Right kidney (tissue), 1 donor: Measurements from ENCODE around the gene CDK18.

ENCODE experiments used
- DNase-seq: peaks from one replicate; pipeline ENCODE4 v3.0.0-alpha.2; 2016

CDK18 gene

GRCh38 chr1:205538235-205538840 is 33.9 kb downstream of the CDK18 start:
- DNase-seq, result no peak

- no peak for DNase-seq
These were observed 36.9 kb downstream of the CDK18 start for GRCh38 chr1:205541161-205541886.

GRCh38 chr1:205542367-205542766 is 37.9 kb downstream of the CDK18 start:
- DNase-seq, result no peak

- peak; percentile 67 for DNase-seq
These were observed 39.2 kb downstream of the CDK18 start for GRCh38 chr1:205543351-205544301.

GRCh38 chr1:205545001-205545919 is 40.8 kb downstream of the CDK18 start:
- no peak for DNase-seq

GRCh38 chr1:205545991-205546390 is 41.5 kb downstream of the CDK18 start:
- DNase-seq, result no peak

GRCh38 chr1:205546541-205546940 is 42.1 kb downstream of the CDK18 start:
- no peak for DNase-seq

- DNase-seq, result no peak
These were observed 43.7 kb downstream of the CDK18 start for GRCh38 chr1:205547936-205548827.

- no peak for DNase-seq
These were observed 49.8 kb downstream of the CDK18 start for GRCh38 chr1:205554026-205554811.

GRCh38 chr1:205561501-205562203 is 57.2 kb downstream of the CDK18 start:
- no peak for DNase-seq

- DNase-seq, result no peak
These were observed 59.5 kb downstream of the CDK18 start for GRCh38 chr1:205563927-205564441.

GRCh38 chr1:205565799-205566198 is 61.3 kb downstream of the CDK18 start:
- no peak for DNase-seq

- DNase-seq, result no peak
These were observed 63.2 kb downstream of the CDK18 start for GRCh38 chr1:205567716-205568115.

GRCh38 chr1:205568135-205568468 is 63.6 kb downstream of the CDK18 start:
- DNase-seq, result no peak

- DNase-seq, result peak; percentile 60
These were observed 64.2 kb downstream of the CDK18 start for GRCh38 chr1:205568469-205569361.

GRCh38 chr1:205569411-205570172 is 65.1 kb downstream of the CDK18 start:
- DNase-seq, result peak; percentile 66

GRCh38 chr1:205570173-205570501 is 65.7 kb downstream of the CDK18 start:
- DNase-seq, result no peak
